Sigmoid colon (tissue), 4 donors: ENCODE data around the gene CDKL5.

ENCODE experiments used
- EP300 ChIP-seq, 4 donors: sonication (generic); formaldehyde crosslinking; IDR thresholded peaks; one replicate each; pipeline ENCODE4 v1.6.1; 2017; ENCODE audit warnings: antibody characterized with exemption in 4 of 4
- POLR2A ChIP-seq, 2 donors: fragments of 450-650 bp; IDR thresholded peaks; one replicate each; pipeline ENCODE4 v1.6.1; 2016; ENCODE audit warnings: antibody characterized with exemption in 2 of 2, mild to moderate bottlenecking in 2 of 2, moderate library complexity in 2 of 2
- POLR2AphosphoS5 ChIP-seq, 4 donors: sonication (generic); formaldehyde crosslinking; IDR thresholded peaks; one replicate each; pipeline ENCODE4 v1.6.1; 2017; ENCODE audit warnings: antibody characterized with exemption in 4 of 4
- TF ChIP-seq, protein P1 (sequence below), 4 experiments: fragments of 450-650 bp in 3 of 4; fragments of 200-600 bp in 1 of 4; IDR thresholded peaks; one replicate each; pipeline ENCODE4 v1.5.1; 2016 to 2019; ENCODE audit warnings: antibody characterized with exemption in 4 of 4, mild to moderate bottlenecking in 3 of 4, moderate library complexity in 2 of 4

DNA sequence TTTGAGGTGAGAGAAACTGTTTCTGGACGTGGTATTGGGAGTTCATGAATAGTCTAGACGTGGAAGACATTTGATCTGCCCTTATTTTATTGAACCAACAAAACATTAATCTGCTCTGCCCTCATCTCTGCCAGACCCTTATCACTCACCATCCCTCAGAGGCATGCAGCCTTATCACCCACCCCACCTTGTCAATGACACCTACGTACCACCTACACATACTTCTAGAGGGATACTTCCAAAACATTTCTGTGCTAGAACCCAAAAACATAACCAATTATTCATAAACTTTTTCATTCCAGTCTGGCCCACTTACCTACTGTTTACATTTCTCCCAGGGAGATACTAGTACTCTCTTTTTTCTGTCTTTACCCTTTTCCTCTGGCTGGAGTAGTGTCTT lies 141.3 kb downstream of the CDKL5 start:
- TF ChIP-seq POLR2A (IDR thresholded peaks at IDR 0.05), result no peak
- TF ChIP-seq, protein P1, sequence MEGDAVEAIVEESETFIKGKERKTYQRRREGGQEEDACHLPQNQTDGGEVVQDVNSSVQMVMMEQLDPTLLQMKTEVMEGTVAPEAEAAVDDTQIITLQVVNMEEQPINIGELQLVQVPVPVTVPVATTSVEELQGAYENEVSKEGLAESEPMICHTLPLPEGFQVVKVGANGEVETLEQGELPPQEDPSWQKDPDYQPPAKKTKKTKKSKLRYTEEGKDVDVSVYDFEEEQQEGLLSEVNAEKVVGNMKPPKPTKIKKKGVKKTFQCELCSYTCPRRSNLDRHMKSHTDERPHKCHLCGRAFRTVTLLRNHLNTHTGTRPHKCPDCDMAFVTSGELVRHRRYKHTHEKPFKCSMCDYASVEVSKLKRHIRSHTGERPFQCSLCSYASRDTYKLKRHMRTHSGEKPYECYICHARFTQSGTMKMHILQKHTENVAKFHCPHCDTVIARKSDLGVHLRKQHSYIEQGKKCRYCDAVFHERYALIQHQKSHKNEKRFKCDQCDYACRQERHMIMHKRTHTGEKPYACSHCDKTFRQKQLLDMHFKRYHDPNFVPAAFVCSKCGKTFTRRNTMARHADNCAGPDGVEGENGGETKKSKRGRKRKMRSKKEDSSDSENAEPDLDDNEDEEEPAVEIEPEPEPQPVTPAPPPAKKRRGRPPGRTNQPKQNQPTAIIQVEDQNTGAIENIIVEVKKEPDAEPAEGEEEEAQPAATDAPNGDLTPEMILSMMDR (IDR thresholded peaks at IDR 0.05), result no peak
- no peak for TF ChIP-seq POLR2AphosphoS5 (IDR thresholded peaks at IDR 0.05)
- TF ChIP-seq EP300 (IDR thresholded peaks at IDR 0.05), result no peak
